K562 (cell line): Measurements from ENCODE around the gene TNFAIP8L1. TPM values are rescaled to one million over a fixed set of nuclear protein-coding genes. Genes with fewer than 3 reads are reported as not detected.

Experiments used
- CBFA2T3 ChIP-seq: fragments of 450-650 bp; IDR thresholded peaks from 2 replicates; pipeline ENCODE4 v1.6.1; 2017
- CREB1 ChIP-seq, 2 experiments: sonication (generic) in 1 of 2; formaldehyde crosslinking in 1 of 2; IDR thresholded peaks; 2 replicates each; pipeline versions ENCODE4 v1.6.1 to v1.8.0; 2012 to 2022; ENCODE audit warnings: inconsistent platforms in 1 of 2, mild to moderate bottlenecking in 1 of 2, missing genetic modification reagents in 1 of 2, moderate library complexity in 1 of 2
- CSDE1 ChIP-seq, 2 experiments: fragments of 450-650 bp; IDR thresholded peaks; 2 replicates each; pipeline ENCODE4 v1.6.1; 2016; ENCODE audit warnings: mild to moderate bottlenecking in 1 of 2
- FOXA3 ChIP-seq, 2 experiments: fragments of 450-650 bp in 1 of 2; sonication (generic) in 1 of 2; formaldehyde crosslinking; IDR thresholded peaks in 1 of 2; conservative IDR thresholded peaks in 1 of 2; 2 replicates each; pipeline versions ENCODE4 v1.4.0 to v1.8.0; 2020 to 2022; ENCODE audit warnings: mild to moderate bottlenecking in 2 of 2, missing genetic modification reagents in 1 of 2
- FOXO4 ChIP-seq: fragments of 450-650 bp; formaldehyde crosslinking; IDR thresholded peaks from 2 replicates; pipeline ENCODE4 v1.4.0; 2020; ENCODE audit warnings: mild to moderate bottlenecking, moderate library complexity
- HEY1 ChIP-seq: fragments of 250-450 bp; sonication (Bioruptor Pico); IDR thresholded peaks from 2 replicates; pipeline ENCODE4 v1.5.0; 2020; ENCODE audit warnings: mild to moderate bottlenecking, moderate library complexity, borderline replicate concordance
- HMG20A ChIP-seq: fragments of 450-650 bp; formaldehyde crosslinking; conservative IDR thresholded peaks from 2 replicates; pipeline ENCODE4 v1.4.0; 2020; ENCODE audit warnings: mild to moderate bottlenecking, mixed read lengths
- KLF13 ChIP-seq: fragments of 450-650 bp; IDR thresholded peaks from 2 replicates; pipeline ENCODE4 v1.6.1; 2016; ENCODE audit warnings: missing genetic modification characterization, low read depth, mild to moderate bottlenecking, missing compliant biosample characterization, moderate library complexity, borderline replicate concordance
- L3MBTL2 ChIP-seq: fragments of 450-650 bp; IDR thresholded peaks from 2 replicates; pipeline ENCODE4 v1.6.1; 2016; ENCODE audit warnings: mild to moderate bottlenecking, moderate library complexity
- LARP7 ChIP-seq: fragments of 450-650 bp; IDR thresholded peaks from 2 replicates; pipeline ENCODE4 v1.6.1; 2016
- MEIS2 ChIP-seq: fragments of 450-650 bp; IDR thresholded peaks from 2 replicates; pipeline ENCODE4 v1.6.1; 2014; ENCODE audit warnings: mild to moderate bottlenecking; ENCODE audit not compliant: partially characterized antibody
- POLR2A ChIP-seq: fragments of 450-650 bp; conservative IDR thresholded peaks from 2 replicates; pipeline ENCODE4 v1.6.1; 2016
- RUNX1 ChIP-seq: sonication (generic); IDR thresholded peaks from 2 replicates; pipeline ENCODE4 v1.6.1; 2016; ENCODE audit warnings: antibody characterized with exemption, low read depth
- SAP30 ChIP-seq: fragments of 200-600 bp; sonication (generic); IDR thresholded peaks from 2 replicates; pipeline ENCODE4 v1.6.1; 2012; ENCODE audit warnings: borderline replicate concordance, low read depth, mild to moderate bottlenecking, moderate library complexity, low read length, control low read depth, inconsistent platforms; ENCODE audit not compliant: insufficient read depth, poor library complexity, severe bottlenecking
- TFAM ChIP-seq: fragments of 250-450 bp; sonication (Bioruptor Pico); conservative IDR thresholded peaks from 2 replicates; pipeline ENCODE4 v1.5.0; 2021; ENCODE audit warnings: mild to moderate bottlenecking, moderate library complexity
- XRCC3 ChIP-seq: fragments of 450-650 bp; IDR thresholded peaks from 2 replicates; pipeline ENCODE4 v1.6.1; 2017; ENCODE audit warnings: mild to moderate bottlenecking, moderate library complexity
- ZBED1 ChIP-seq: IDR thresholded peaks from 2 replicates; pipeline ENCODE4 v1.6.1; 2014
- polyA plus RNA-seq, 8 experiments: library from polyadenylated mRNA; depleted of rRNA in 4 of 8; stranded (reverse) in 5 of 8; unstranded in 3 of 8; fragments of >200 nt; fragmentation: Nextera tagmentation in 2 of 8; fragmentation: Illumina TruSeq in 1 of 8; extraction: Ambion mirVana in 2 of 8; extraction: Trizol in 1 of 8; gene quantifications; 2 replicates each; pipeline versions ENCODE4 v1.2.1 to v1.2.3, GENCODE V29; 2011 to 2014; ENCODE audit warnings: inconsistent platforms in 1 of 8, missing spikeins in 1 of 8
- total RNA-seq, 7 experiments: library from RNA; depleted of rRNA in 6 of 7; stranded (reverse); fragments of >200 nt in 6 of 7; fragmentation: Illumina TruSeq in 2 of 7; extraction: Trizol in 2 of 7; gene quantifications; 2 replicates each; pipeline versions ENCODE4 v1.2.1 to v1.2.3, GENCODE V29; 2011 to 2021; ENCODE audit warnings: low replicate concordance in 1 of 7
- TF ChIP-seq, protein P1 (sequence below), 2 experiments: fragments of 150-350 bp in 1 of 2; IDR thresholded peaks; 2 replicates each; pipeline ENCODE4 v1.6.1; 2012 to 2016; ENCODE audit warnings: low read depth in 2 of 2, low read length in 2 of 2, mild to moderate bottlenecking in 1 of 2, moderate library complexity in 1 of 2
- TF ChIP-seq, protein P2 (sequence below): fragments of 250-450 bp; sonication (Bioruptor Pico); IDR thresholded peaks from 2 replicates; pipeline ENCODE4 v1.4.0; 2020; ENCODE audit warnings: mild to moderate bottlenecking, moderate library complexity, borderline replicate concordance
- TF ChIP-seq, protein P3 (sequence below): fragments of 450-650 bp; IDR thresholded peaks from 2 replicates; pipeline ENCODE4 v1.6.1; 2016

TNFAIP8L1 gene
- total and polyA plus RNA-seq, 9 of the 15 experiments (the other 6 are each of a cell fraction or from before 2014, with no cell fraction given): 0.69 to 9.3 (median 4.9) TPM

DNA sequence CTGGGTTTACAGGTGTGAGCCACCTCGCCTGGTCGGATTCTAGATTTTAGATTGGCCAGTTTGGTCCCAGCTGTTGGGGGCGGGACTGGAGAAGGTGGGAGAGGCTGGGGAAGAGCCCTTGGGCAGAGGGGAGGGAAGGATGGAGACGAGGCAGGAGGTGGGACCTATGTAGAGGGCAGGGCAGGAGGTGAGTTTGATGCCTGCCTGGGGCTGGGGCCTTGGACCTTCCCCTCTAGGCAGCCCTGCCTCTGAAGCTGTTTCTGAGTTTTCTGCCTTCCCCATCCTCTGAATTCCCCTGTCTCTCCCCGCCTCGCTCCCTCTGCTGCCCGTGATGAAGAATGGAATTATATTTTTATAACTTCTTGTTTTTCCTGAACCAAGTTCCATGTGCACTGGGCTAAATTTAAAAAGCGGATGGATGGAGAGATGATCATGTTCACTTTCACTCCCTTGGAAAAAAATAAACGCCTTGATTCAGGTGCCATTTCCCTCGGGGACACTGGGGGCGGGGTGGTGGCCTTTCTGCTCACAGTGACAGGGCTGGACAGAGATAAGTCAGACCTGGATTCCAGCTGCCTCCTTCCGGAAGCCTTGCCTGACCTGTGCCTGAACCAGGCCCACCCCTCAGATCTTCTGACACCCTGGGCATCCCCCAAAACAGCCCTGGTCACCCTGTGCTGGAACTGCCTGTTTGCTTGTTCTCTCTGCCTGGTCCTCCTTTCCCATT lies 16.5 kb upstream of the TNFAIP8L1 start (continued):
- TF ChIP-seq CREB1 (IDR thresholded peaks at IDR 0.05) (no peak), CREB1 (CRISPR knock-in tag; IDR thresholded peaks at IDR 0.05) (no peak), L3MBTL2 (no peak), ZBED1 (no peak), HEY1 (CRISPR knock-in tag) (no peak), TFAM (CRISPR knock-in tag) (no peak), SAP30 (no peak), POLR2A (no peak), RUNX1 (no peak), FOXA3 (CRISPR knock-in tag; conservative IDR thresholded peaks at IDR 0.05 in 1 of 2, IDR thresholded peaks at IDR 0.05 in 1 of 2) (no peak), MEIS2 (peak; percentile 57), HMG20A (CRISPR knock-in tag) (no peak), LARP7 (0 out of 2 replicates have a peak, but pooled peaks have one; percentile 22), CSDE1 (IDR thresholded peaks at IDR 0.05) (no peak), XRCC3 (no peak), KLF13 (tag) (no peak), CBFA2T3 (peak; percentile 51), FOXO4 (no peak)
- TF ChIP-seq, protein P1, sequence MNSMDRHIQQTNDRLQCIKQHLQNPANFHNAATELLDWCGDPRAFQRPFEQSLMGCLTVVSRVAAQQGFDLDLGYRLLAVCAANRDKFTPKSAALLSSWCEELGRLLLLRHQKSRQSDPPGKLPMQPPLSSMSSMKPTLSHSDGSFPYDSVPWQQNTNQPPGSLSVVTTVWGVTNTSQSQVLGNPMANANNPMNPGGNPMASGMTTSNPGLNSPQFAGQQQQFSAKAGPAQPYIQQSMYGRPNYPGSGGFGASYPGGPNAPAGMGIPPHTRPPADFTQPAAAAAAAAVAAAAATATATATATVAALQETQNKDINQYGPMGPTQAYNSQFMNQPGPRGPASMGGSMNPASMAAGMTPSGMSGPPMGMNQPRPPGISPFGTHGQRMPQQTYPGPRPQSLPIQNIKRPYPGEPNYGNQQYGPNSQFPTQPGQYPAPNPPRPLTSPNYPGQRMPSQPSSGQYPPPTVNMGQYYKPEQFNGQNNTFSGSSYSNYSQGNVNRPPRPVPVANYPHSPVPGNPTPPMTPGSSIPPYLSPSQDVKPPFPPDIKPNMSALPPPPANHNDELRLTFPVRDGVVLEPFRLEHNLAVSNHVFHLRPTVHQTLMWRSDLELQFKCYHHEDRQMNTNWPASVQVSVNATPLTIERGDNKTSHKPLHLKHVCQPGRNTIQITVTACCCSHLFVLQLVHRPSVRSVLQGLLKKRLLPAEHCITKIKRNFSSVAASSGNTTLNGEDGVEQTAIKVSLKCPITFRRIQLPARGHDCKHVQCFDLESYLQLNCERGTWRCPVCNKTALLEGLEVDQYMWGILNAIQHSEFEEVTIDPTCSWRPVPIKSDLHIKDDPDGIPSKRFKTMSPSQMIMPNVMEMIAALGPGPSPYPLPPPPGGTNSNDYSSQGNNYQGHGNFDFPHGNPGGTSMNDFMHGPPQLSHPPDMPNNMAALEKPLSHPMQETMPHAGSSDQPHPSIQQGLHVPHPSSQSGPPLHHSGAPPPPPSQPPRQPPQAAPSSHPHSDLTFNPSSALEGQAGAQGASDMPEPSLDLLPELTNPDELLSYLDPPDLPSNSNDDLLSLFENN (IDR thresholded peaks at IDR 0.05; ENCODE audit: low read depth in 2 of 2, low read length in 2 of 2): no peak
- TF ChIP-seq, protein P2, sequence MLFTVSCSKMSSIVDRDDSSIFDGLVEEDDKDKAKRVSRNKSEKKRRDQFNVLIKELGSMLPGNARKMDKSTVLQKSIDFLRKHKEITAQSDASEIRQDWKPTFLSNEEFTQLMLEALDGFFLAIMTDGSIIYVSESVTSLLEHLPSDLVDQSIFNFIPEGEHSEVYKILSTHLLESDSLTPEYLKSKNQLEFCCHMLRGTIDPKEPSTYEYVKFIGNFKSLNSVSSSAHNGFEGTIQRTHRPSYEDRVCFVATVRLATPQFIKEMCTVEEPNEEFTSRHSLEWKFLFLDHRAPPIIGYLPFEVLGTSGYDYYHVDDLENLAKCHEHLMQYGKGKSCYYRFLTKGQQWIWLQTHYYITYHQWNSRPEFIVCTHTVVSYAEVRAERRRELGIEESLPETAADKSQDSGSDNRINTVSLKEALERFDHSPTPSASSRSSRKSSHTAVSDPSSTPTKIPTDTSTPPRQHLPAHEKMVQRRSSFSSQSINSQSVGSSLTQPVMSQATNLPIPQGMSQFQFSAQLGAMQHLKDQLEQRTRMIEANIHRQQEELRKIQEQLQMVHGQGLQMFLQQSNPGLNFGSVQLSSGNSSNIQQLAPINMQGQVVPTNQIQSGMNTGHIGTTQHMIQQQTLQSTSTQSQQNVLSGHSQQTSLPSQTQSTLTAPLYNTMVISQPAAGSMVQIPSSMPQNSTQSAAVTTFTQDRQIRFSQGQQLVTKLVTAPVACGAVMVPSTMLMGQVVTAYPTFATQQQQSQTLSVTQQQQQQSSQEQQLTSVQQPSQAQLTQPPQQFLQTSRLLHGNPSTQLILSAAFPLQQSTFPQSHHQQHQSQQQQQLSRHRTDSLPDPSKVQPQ (CRISPR knock-in tag): no peak
- TF ChIP-seq, protein P3, sequence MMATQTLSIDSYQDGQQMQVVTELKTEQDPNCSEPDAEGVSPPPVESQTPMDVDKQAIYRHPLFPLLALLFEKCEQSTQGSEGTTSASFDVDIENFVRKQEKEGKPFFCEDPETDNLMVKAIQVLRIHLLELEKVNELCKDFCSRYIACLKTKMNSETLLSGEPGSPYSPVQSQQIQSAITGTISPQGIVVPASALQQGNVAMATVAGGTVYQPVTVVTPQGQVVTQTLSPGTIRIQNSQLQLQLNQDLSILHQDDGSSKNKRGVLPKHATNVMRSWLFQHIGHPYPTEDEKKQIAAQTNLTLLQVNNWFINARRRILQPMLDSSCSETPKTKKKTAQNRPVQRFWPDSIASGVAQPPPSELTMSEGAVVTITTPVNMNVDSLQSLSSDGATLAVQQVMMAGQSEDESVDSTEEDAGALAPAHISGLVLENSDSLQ: peak; percentile 76
